Transverse colon (tissue), 4 donors: Measurements from ENCODE around the gene CCDC188. TPM values are rescaled to one million over a fixed set of nuclear protein-coding genes. Genes with fewer than 3 reads are reported as not detected.

Experiments used
- DNase-seq: peaks from one replicate; pipeline ENCODE4 v3.0.0-alpha.2; 2019
- H3K27ac ChIP-seq, 4 donors: fragments of 200-600 bp; sonication (generic); 2 replicates each; pipeline ENCODE4 v1.5.1; 2016 to 2018; ENCODE audit warnings: inconsistent platforms in 4 of 4
- H3K27me3 ChIP-seq: fragments of 200-600 bp; sonication (generic); 2 replicates; pipeline ENCODE4 v1.5.1; 2017; ENCODE audit warnings: inconsistent platforms
- H3K36me3 ChIP-seq, 4 donors: fragments of 200-600 bp; sonication (generic); 2 replicates each; pipeline ENCODE4 v1.5.1; 2017 to 2019; ENCODE audit warnings: inconsistent platforms in 4 of 4
- H3K4me1 ChIP-seq, 4 donors: fragments of 200-600 bp; sonication (generic); 2 replicates each; pipeline ENCODE4 v1.5.1; 2017 to 2020; ENCODE audit warnings: inconsistent platforms in 4 of 4
- H3K4me3 ChIP-seq, 4 donors: fragments of 200-600 bp; sonication (generic); 1 replicate in 1 of 4; 2 replicates in 3 of 4; pipeline versions ENCODE4 v1.5.1 to v1.6.1; 2017 to 2019; ENCODE audit warnings: inconsistent platforms in 4 of 4
- H3K9me3 ChIP-seq, 2 donors: fragments of 200-600 bp; sonication (generic); 2 replicates each; pipeline ENCODE4 v1.5.1; 2017 to 2019; ENCODE audit warnings: inconsistent platforms in 2 of 2
- EP300 ChIP-seq: sonication (generic); formaldehyde crosslinking; IDR thresholded peaks from one replicate; pipeline ENCODE4 v1.6.1; 2017; ENCODE audit warnings: antibody characterized with exemption, low read depth
- POLR2A ChIP-seq: fragments of 450-650 bp; IDR thresholded peaks from one replicate; pipeline ENCODE4 v1.6.1; 2016; ENCODE audit warnings: antibody characterized with exemption, mild to moderate bottlenecking, moderate library complexity
- POLR2AphosphoS5 ChIP-seq, 3 donors: sonication (generic); formaldehyde crosslinking; IDR thresholded peaks; one replicate each; pipeline ENCODE4 v1.6.1; 2016; ENCODE audit warnings: antibody characterized with exemption in 3 of 3
- WGBS, 2 donors: methylation state at CpG; one replicate each; pipeline ENCODE4 v1.1.5; 2018; ENCODE audit warnings: low coverage in 1 of 2; 5-methylcytosine and 5-hydroxymethylcytosine counted together
- in situ Hi-C, 4 donors: fragments of 200-750 bp; cut with MboI; loops; one replicate each; pipeline versions ENCODE4 v1.15.0 to v1.15.1; 2017; ENCODE audit warnings: low sequenced_read_pairs in 3 of 4, low pct_ligation_motif_present in 1 of 4, low pct_unique_long_range_greater_than_20kb in 1 of 4
- intact Hi-C: fragments of 100-400 bp; cut with DNase I; formaldehyde crosslinking; loops from one replicate; pipeline ENCODE4 v1.15.1; 2023; ENCODE audit warnings: low total_unique reads
- total RNA-seq, 4 donors: library from RNA; depleted of rRNA; stranded (reverse); fragments of >200 nt; gene quantifications; one replicate each; pipeline ENCODE4 v1.1.0, GENCODE V29; 2016
- TF ChIP-seq, protein P1 (sequence below), 5 experiments: fragments of 200-600 bp in 3 of 5; fragments of 450-650 bp in 2 of 5; sonication (generic) in 3 of 5; IDR thresholded peaks; 1 replicate in 2 of 5; 2 replicates in 3 of 5; pipeline ENCODE4 v1.5.1; 2016 to 2017; ENCODE audit warnings: antibody characterized with exemption in 5 of 5, inconsistent platforms in 3 of 5, mild to moderate bottlenecking in 2 of 5, moderate library complexity in 1 of 5

CCDC188 gene
- total RNA-seq, 4 donors from 2014 or later: 0.41 TPM; not detected in 3

- intact Hi-C loops: no loop called here
- Histone ChIP-seq H3K4me3 (no peak overlapping the region), H3K4me1 (peaks cover 0 to 7% (median 0%) of the 10 kb centered on the region in 4 donors), H3K27me3 (peaks cover 17% of the 10 kb centered on the region), H3K27ac (no peak overlapping the region), H3K9me3 (no peaks in the 10 kb centered on the region), H3K36me3 (no peaks in the 10 kb centered on the region)
- 89 to 100% methylated on average over 2 to 4 of the region's 4 CpGs for WGBS, 2 donors
- in situ Hi-C loops: loop anchor here in 2 of 4 donors (10.0 to 25.0 kb wide), 2 partner anchors 144 to 486 kb away; no protein-coding TSS in a partner anchor
- TF ChIP-seq, protein P1, sequence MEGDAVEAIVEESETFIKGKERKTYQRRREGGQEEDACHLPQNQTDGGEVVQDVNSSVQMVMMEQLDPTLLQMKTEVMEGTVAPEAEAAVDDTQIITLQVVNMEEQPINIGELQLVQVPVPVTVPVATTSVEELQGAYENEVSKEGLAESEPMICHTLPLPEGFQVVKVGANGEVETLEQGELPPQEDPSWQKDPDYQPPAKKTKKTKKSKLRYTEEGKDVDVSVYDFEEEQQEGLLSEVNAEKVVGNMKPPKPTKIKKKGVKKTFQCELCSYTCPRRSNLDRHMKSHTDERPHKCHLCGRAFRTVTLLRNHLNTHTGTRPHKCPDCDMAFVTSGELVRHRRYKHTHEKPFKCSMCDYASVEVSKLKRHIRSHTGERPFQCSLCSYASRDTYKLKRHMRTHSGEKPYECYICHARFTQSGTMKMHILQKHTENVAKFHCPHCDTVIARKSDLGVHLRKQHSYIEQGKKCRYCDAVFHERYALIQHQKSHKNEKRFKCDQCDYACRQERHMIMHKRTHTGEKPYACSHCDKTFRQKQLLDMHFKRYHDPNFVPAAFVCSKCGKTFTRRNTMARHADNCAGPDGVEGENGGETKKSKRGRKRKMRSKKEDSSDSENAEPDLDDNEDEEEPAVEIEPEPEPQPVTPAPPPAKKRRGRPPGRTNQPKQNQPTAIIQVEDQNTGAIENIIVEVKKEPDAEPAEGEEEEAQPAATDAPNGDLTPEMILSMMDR (IDR thresholded peaks at IDR 0.05): no peak
- TF ChIP-seq EP300 (no peak), POLR2A (no peak), POLR2AphosphoS5 (IDR thresholded peaks at IDR 0.05) (no peak)
- DNase-seq: no peak
Measured at GRCh38 chr22:20151276-20151588, 377 bp upstream of the CCDC188 start.

- H3K36me3 ChIP-seq: no peaks in the 10 kb centered on the region
- 70% methylated on average over 20 of the region's 32 CpGs; no CpG with 5 or more reads in 1 of the 2 donors for WGBS, 2 donors
- intact Hi-C loops: no loop called here
- no peak overlapping the region for H3K27ac ChIP-seq
- no peaks in the 10 kb centered on the region for H3K9me3 ChIP-seq
- peaks cover 5% of the 10 kb centered on the region for H3K27me3 ChIP-seq
- H3K4me3 ChIP-seq: no peak overlapping the region
- DNase-seq: no peak
- no peak for TF ChIP-seq EP300
- TF ChIP-seq, protein P1 (IDR thresholded peaks at IDR 0.05): no peak
- TF ChIP-seq POLR2A: no peak
- TF ChIP-seq POLR2AphosphoS5 (IDR thresholded peaks at IDR 0.05): no peak
- in situ Hi-C loops: loop anchor here in 2 of 4 donors (10.0 to 25.0 kb wide), 2 partner anchors 145 to 488 kb away; no protein-coding TSS in a partner anchor
- no peaks in the 10 kb centered on the region for H3K4me1 ChIP-seq
Measured at GRCh38 chr22:20149257-20150250, 1.3 kb downstream of the CCDC188 start.

DNA sequence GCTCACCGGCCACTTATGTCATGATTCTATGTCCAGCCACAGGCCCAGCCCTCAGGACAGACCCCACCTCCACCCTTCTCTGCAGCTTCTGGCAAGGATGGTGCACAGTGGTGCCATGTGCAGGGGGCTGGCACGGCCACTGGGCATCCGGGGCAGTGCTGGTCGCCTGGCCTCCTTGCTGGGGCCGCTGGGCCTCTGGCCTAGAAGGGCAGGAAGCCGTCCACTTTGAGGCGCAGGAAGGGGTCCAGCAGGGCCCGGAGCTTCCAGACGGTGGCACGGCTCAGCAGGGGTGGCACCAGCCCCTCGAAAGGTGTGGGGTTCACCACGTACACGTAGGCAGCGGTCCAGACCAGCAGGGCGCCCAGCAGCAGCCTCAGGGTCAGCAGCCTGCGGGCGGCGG is 2.4 kb downstream of the CCDC188 start:
- no peaks in the 10 kb centered on the region for H3K9me3 ChIP-seq
- intact Hi-C loops: no loop called here
- TF ChIP-seq, protein P1 (IDR thresholded peaks at IDR 0.05): no peak
- TF ChIP-seq POLR2AphosphoS5 (IDR thresholded peaks at IDR 0.05): no peak
- no peak overlapping the region for H3K4me3 ChIP-seq
- H3K4me1 ChIP-seq: no peaks in the 10 kb centered on the region
- in situ Hi-C loops: no loop called here
- H3K27me3 ChIP-seq: no peaks in the 10 kb centered on the region
- no peak overlapping the region for H3K27ac ChIP-seq
- DNase-seq: no peak
- WGBS, 2 donors: 80% methylated on average over 16 of the region's 18 CpGs; no CpG with 5 or more reads in 1 of the 2 donors
- no peaks in the 10 kb centered on the region for H3K36me3 ChIP-seq

GRCh38 chr22:20147237-20147988 is 3.4 kb downstream of the CCDC188 start:
- 66 to 100% methylated on average over 2 to 11 of the region's 14 CpGs for WGBS, 2 donors

More at GRCh38 chr22:20147237-20147988, 3.4 kb downstream of the CCDC188 start:
- in situ Hi-C loops: no loop called here
- no peak overlapping the region for H3K27ac ChIP-seq
- no peak for DNase-seq
- no peaks in the 10 kb centered on the region for H3K9me3 ChIP-seq
- TF ChIP-seq POLR2AphosphoS5 (IDR thresholded peaks at IDR 0.05) (no peak), POLR2A (no peak), EP300 (no peak)
- TF ChIP-seq, protein P1 (IDR thresholded peaks at IDR 0.05): no peak
- no peak overlapping the region for H3K4me3 ChIP-seq
- intact Hi-C loops: no loop called here
- H3K36me3 ChIP-seq: no peaks in the 10 kb centered on the region
- H3K4me1 ChIP-seq: no peaks in the 10 kb centered on the region
- no peaks in the 10 kb centered on the region for H3K27me3 ChIP-seq
